MM.1S (cell line): ENCODE data around the gene MAP2K7.

Source experiments
- CTCF ChIP-seq: fragments of 300-600 bp; sonication (generic); IDR thresholded peaks from 2 replicates; pipeline ENCODE4 v1.5.1; 2016; ENCODE audit warnings: antibody characterized with exemption, low read length, mixed read lengths
- EZH2 ChIP-seq: fragments of 300-600 bp; sonication (generic); optimal IDR thresholded peaks from 2 replicates; pipeline ENCODE3; 2017; ENCODE audit warnings: low read depth, mild to moderate bottlenecking, antibody characterized with exemption, low read length, mixed read lengths

- no peak for TF ChIP-seq CTCF
- no peak for TF ChIP-seq EZH2
These were observed 45.4 kb upstream of the MAP2K7 start for GRCh38 chr19:7858109-7858770.
